ENCODE data around the gene CYP27B1.

CYP27B1 gene

GRCh38 chr12:57765698-57766463, 997 bp downstream of the CYP27B1 start:
- DNase-seq (ENCODE audit: low read depth), result no peak

DNA sequence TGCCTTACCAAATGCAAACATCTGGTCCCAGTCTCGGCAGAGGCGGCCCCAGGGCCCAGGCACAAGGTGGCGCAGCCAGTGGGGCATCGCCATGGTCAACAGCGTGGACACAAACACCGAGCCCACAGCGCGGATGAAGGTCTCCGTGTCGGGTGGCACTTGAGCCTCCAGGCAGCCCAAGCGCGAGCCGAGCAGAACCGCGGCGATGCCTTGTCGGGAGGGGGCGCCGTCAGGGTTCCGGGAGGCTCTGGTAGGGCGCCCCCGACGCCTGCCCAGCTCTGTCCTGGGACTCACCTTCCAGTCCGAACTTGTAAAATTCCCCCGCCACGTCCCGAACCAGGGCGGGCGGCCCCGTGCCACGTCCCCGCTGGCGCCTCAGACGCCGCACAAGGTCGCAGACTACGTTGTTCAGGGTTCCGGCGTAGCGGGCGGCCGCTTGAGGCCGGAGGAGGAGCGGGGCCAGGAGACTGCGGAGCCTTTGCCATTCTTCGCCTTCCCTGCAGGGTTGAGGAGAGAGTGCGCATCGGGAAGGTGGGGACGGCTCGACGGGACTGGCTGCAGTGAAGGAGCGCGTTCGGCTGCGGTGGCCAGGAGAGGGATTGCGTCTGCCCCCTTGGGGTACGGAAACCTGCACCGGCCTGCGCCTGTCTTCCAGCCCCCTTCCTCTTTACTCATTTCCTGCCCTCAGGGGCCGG, 1.7 kb downstream of the CYP27B1 start:
- no peak for DNase-seq (ENCODE audit: low read depth)

- no peak for DNase-seq (ENCODE audit: low read depth)
Measured at GRCh38 chr12:57764662-57765002, 2.2 kb downstream of the CYP27B1 start.

- no peak for DNase-seq (ENCODE audit: low read depth)
Measured at GRCh38 chr12:57763881-57764661, 2.8 kb downstream of the CYP27B1 start.

DNA sequence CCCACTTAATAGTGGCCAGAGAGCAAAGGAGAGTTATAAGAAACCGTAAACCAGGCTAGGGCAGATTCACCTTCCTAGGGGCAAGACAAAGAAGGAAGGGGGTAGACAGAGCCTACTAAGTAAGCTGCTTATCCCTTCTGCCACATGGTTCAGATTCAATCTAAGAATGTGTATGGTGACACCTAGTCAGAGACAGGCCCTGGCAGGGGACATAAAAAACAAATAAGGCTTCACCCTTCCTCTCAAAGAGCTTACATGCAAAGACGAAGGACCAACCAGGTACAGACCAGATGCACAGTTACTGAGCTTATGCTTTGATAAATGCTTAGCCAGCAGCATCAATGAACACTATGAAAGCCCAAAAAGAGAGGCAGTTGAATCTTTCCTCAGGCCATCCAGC, 4.4 kb downstream of the CYP27B1 start:
- DNase-seq (ENCODE audit: low read depth), result no peak

- no peak for DNase-seq (ENCODE audit: low read depth)
Measured at GRCh38 chr12:57761391-57761998, 5.4 kb downstream of the CYP27B1 start.

- no peak for DNase-seq (ENCODE audit: low read depth)
Measured at GRCh38 chr12:57760347-57760982, 6.4 kb downstream of the CYP27B1 start.

GRCh38 chr12:57759360-57759980, 7.4 kb downstream of the CYP27B1 start:
- DNase-seq (ENCODE audit: low read depth), result no peak

- no peak for DNase-seq (ENCODE audit: low read depth)
Measured at GRCh38 chr12:57758552-57759359, 8.1 kb downstream of the CYP27B1 start.

GRCh38 chr12:57757771-57758170, 9.1 kb downstream of the CYP27B1 start:
- no peak for DNase-seq (ENCODE audit: low read depth)

DNA sequence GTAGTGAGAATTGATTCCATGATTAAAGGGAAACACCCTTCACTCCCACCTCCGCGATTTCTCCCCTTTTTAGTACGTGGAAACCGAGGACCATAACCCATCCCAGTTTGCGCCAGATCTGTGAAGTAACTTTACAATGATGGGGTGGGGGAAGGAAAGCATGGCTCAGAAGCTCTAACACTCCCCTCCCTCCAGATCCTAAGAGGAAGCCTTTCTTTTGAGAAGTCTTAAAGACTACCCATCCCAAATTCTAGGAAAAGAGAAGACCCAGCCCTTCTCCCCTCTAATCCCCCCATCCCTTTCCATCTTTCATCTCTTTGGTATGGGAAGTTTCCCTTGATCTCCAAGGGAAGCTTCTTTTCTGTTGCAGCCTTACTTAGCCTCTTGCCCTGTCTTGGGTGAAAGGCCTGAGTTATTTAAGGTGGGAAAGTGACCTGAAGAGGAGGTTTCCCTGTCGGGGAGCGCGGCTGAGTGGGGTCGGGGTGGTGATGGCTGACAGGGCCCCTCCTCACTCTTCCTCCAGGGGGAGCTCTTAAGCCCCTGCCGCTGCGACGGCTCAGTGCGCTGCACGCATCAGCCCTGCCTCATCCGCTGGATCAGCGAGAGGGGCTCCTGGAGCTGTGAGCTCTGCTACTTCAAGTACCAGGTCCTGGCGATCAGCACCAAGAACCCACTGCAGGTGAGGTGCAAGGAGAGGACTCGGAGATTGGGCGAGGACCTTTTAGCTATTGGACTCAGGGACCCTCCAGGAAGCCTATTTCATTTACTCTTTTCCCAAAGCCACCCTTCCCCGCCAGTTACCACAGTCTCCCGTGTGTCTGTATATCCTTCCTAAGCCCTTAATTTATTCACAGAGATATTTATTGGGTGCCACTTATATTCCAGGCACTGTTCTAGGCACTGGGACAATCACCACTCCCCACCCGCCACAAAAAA, 10.2 kb downstream of the CYP27B1 start:
- no peak for DNase-seq (ENCODE audit: low read depth)

GRCh38 chr12:57755454-57756372, 11.2 kb downstream of the CYP27B1 start:
- no peak for DNase-seq (ENCODE audit: low read depth)

DNA sequence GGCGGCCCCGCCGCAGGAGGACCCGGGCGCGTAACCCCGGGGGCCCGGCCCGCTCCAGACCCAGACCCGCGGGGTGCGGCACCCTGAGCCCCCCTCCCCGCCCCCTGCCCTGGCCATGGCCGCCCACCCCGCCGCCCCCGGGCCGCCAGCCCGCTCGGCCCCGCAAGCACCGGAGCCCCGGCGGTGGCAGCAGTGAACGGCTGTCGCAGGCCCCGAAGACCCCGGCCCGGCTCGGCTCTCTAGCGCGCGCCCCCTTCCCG, 11.8 kb downstream of the CYP27B1 start:
- no peak for DNase-seq (ENCODE audit: low read depth)

DNA sequence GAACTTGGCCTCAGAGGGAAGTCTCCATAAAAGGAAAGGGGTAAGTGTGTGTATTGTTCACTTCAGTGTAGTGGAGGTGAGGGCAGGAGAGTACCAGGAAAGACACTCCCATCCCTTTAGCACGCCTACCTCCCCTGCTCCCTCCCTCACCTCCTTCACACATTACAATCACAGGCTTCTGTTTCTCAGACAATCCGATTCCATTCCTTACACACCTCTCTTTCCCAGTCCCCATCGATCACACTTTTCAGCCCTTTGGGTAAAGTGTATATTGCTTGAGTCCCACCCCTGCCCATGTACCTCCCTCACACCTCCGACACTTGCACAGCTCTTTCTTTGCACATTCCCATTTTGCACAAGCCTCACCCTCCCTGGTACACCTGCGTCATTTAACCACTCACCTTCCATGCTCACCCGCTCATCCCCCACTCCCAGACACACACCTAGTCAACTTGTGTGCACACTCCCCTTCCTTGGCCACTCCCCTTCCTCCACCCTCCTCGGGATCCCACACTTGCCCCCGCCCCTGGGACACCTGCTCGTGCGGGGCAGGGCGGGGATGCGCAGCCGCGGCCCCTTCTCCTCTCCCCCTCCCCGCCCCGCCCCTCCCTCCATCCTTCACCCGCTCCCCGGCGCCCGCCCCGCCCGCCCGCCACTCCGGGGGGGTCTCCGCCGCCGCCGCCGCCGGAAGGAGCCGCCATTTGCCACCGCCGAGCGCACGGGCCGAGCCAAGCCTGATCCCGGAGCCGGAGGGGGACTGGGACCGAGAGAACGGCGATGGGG, 12.3 kb downstream of the CYP27B1 start, which contains the start of gene MARCHF9:
TSS of gene MARCHF9 (plus strand) at position 693 of the 783 bp plus-strand sequence. CDS start 426 bp downstream, outside the sequence.
- DNase-seq (ENCODE audit: low read depth), result no peak

DNA sequence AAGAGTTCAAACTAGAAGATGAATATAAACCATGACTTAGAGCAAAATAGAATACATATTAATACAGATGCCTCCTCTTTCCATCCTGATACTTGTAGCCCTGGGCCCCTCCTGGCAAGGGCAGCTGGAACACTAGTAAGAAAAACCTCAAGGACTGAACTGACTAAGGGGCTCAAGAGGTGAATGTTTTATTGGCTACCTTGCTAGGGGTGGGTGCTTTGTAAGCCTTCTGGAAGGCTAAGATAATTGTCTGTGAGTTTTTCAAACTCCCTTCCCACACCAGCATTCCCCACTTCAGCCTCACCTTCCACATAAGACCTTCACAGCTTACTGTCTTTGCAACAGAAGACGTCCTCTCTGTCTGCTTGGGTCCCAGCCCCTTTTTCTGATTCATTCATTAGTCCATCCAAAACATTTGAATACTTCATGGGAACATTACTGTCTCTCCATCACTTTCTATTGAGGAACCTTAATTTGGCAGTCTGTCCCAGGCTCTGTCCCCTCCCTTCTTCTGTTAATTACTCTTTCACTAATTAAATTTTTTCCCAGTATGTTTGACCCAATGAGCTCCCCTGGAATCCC, 13.0 kb downstream of the CYP27B1 start:
- DNase-seq (ENCODE audit: low read depth), result no peak

- no peak for DNase-seq (ENCODE audit: low read depth)
Measured at GRCh38 chr12:57752668-57753000, 14.2 kb downstream of the CYP27B1 start.

Data from fibroblast of the conjunctiva (primary cell).